Measurements from ENCODE around the gene STXBP6. TPM values are rescaled to one million over a fixed set of nuclear protein-coding genes. Genes with fewer than 3 reads are reported as not detected.

STXBP6 gene
- total and polyA plus RNA-seq, 10 of the 15 experiments (the other 5 are each of a cell fraction or from before 2014, with no cell fraction given) = 1.2 to 47.3 (median 1.9) TPM

DNA sequence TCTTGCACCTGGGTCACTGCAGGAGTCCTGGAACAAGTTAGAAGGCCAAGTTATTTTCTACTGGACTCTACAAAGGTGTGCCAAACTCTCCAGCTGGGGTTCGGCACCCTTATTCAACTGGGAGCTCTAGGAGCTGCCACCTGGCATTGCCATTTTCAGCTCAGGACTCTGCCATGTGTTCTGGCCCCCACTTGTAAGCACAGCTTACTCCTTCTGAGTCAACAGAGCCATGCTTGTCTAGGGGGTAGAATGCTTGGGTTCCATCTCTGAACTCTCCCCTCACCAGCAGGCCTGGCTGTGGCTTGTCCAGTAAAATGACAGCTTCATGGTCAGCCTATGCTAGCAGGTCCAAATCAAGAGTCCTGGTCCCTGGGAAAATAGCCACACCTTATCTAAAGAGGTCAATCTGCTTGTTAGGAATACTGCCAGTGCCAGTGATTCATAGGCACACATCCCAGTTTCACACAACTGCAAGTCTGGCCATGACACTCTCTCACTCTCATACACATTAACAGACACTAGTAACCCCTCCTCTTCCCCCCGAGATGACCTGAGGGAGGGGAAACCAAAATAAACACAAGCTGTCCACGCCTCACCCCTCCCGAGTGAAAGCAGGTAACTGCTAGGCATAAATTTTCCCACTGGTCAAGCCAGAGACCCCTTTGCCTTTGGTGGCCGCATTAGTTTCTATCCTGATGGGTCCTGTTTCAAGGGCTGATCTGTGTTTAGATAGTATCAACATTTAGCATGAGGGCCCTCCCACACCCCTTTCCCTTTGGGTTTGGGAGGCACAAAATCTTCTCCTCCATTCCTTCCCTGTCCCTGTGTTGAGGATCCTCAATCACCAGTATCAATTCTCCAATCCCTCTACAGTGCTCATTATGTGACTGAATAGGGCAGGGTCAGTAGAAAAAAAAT lies 233.7 kb downstream of the STXBP6 start (continued):
- TF ChIP-seq E2F8 (IDR thresholded peaks at IDR 0.05; ENCODE audit: low read depth, partially characterized antibody) = no peak

GRCh38 chr14:24815543-24815942 lies 234.4 kb downstream of the STXBP6 start:
- H2AFZ ChIP-seq (ENCODE audit: control insufficient read depth, low read depth, low read length) = no peak overlapping the region
- H3K9ac ChIP-seq (ENCODE audit: control insufficient read depth, insufficient read depth, low read length) = no peak overlapping the region
- no peak overlapping the region for H3K4me2 ChIP-seq (ENCODE audit: control insufficient read depth, insufficient read depth)
- no peaks in the 10 kb centered on the region for H3K9me3 ChIP-seq (replicated peaks; ENCODE audit: control insufficient read depth, insufficient read depth, low read length)
- intact Hi-C loops (cut with micrococcal nuclease; ENCODE audit: unreplicated experiment) (no loop called here), in situ Hi-C loops (cut with MboI) (no loop called here)
- H3K36me3 ChIP-seq (ENCODE audit: control insufficient read depth in 2 of 2, insufficient read depth in 2 of 2, low read length in 1 of 2) = no peaks in the 10 kb centered on the region; a peak in 1 of 4 replicates
- ATAC-seq = no peak
- CTCF ChIA-PET = interaction anchor here (1.4 to 2.8 kb wide), 6 partner anchors 9 to 317 kb away, joined by 4 to 8 read pairs (median 6); no protein-coding TSS in a partner anchor
- no peaks in the 10 kb centered on the region for H3K27me3 ChIP-seq (replicated peaks in 1 of 2; ENCODE audit: control insufficient read depth in 2 of 2, insufficient read depth in 2 of 2, low read length in 1 of 2)
- H3K4me3 ChIP-seq = no peak overlapping the region
- RAD21 ChIA-PET (ENCODE audit: unreplicated experiment) = interaction anchor here (1.2 to 2.6 kb wide), 2 partner anchors 10 to 138 kb away, joined by 3 to 12 read pairs; no protein-coding TSS in a partner anchor
- BruUV-seq (replicated peaks) = no TSS peak
- H4K20me1 ChIP-seq (ENCODE audit: control insufficient read depth, insufficient read depth) = no peaks in the 10 kb centered on the region
- H3K79me2 ChIP-seq (ENCODE audit: control insufficient read depth, insufficient read depth, low read length) = no peaks in the 10 kb centered on the region
- FAIRE-seq = no peak
- 29% methylated on average over 9 of the region's 9 CpGs for WGBS (ENCODE audit: insufficient coverage, insufficient replicate concordance, low lambda C conversion rate, missing lambda C conversion rate)
- H3K4me1 ChIP-seq (ENCODE audit: control insufficient read depth, insufficient read depth, low read length) = no peaks in the 10 kb centered on the region
- DNase-seq (ENCODE audit: low read depth, low spot score) = no peak
- SMC1A ChIA-PET (ENCODE audit: uncharacterized antibody, unreplicated experiment) = interaction anchor here (1.2 to 4.9 kb wide), 7 partner anchors 9 to 316 kb away, joined by 3 to 29 read pairs (median 9); no protein-coding TSS in a partner anchor
- POLR2A ChIA-PET = no interaction called here
- no peak overlapping the region for H3K27ac ChIP-seq (ENCODE audit: control insufficient read depth, insufficient read depth)
- TF ChIP-seq FOS (IDR thresholded peaks at IDR 0.05; ENCODE audit: borderline replicate concordance, extremely low read depth, insufficient read length) (no peak), RAD51 (IDR thresholded peaks at IDR 0.05) (no peak), ZBED1 (IDR thresholded peaks at IDR 0.05; ENCODE audit: borderline replicate concordance) (no peak), EED (IDR thresholded peaks at IDR 0.05; ENCODE audit: low read depth) (no peak), NR2F1 (conservative IDR thresholded peaks at IDR 0.05) (no peak), SMC3 (IDR thresholded peaks at IDR 0.05; ENCODE audit: borderline replicate concordance, low read length) (no peak), JUNB (IDR thresholded peaks at IDR 0.05) (no peak), HDAC2 (IDR thresholded peaks at IDR 0.05) (no peak), ATF3 (IDR thresholded peaks at IDR 0.05; ENCODE audit: borderline replicate concordance, extremely low read depth, low read depth, low read length) (no peak), STAT3 (IDR thresholded peaks at IDR 0.05; ENCODE audit: low read depth, low read length) (no peak)
- TF ChIP-seq, protein P1, sequence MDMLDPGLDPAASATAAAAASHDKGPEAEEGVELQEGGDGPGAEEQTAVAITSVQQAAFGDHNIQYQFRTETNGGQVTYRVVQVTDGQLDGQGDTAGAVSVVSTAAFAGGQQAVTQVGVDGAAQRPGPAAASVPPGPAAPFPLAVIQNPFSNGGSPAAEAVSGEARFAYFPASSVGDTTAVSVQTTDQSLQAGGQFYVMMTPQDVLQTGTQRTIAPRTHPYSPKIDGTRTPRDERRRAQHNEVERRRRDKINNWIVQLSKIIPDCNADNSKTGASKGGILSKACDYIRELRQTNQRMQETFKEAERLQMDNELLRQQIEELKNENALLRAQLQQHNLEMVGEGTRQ (IDR thresholded peaks at IDR 0.05; ENCODE audit: borderline replicate concordance, low read depth, low read length) = no peak
- TF ChIP-seq, protein P2, sequence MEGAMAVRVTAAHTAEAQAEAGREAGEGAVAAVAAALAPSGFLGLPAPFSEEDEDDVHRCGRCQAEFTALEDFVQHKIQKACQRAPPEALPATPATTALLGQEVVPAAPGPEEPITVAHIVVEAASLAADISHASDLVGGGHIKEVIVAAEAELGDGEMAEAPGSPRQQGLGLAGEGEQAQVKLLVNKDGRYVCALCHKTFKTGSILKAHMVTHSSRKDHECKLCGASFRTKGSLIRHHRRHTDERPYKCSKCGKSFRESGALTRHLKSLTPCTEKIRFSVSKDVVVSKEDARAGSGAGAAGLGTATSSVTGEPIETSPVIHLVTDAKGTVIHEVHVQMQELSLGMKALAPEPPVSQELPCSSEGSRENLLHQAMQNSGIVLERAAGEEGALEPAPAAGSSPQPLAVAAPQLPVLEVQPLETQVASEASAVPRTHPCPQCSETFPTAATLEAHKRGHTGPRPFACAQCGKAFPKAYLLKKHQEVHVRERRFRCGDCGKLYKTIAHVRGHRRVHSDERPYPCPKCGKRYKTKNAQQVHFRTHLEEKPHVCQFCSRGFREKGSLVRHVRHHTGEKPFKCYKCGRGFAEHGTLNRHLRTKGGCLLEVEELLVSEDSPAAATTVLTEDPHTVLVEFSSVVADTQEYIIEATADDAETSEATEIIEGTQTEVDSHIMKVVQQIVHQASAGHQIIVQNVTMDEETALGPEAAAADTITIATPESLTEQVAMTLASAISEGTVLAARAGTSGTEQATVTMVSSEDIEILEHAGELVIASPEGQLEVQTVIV (IDR thresholded peaks at IDR 0.05; ENCODE audit: borderline replicate concordance, partially characterized antibody) = no peak
